ENCODE data around the gene WDR31. TPM values are rescaled to one million over a fixed set of nuclear protein-coding genes. Genes with fewer than 3 reads are reported as not detected.
A peak's percentile ranks its signal among the peaks of the same experiment; 100 is the strongest.

WDR31 gene
- total RNA-seq, 4 donors from 2014 or later = 1.3 to 2.3 (median 1.8) TPM

DNA sequence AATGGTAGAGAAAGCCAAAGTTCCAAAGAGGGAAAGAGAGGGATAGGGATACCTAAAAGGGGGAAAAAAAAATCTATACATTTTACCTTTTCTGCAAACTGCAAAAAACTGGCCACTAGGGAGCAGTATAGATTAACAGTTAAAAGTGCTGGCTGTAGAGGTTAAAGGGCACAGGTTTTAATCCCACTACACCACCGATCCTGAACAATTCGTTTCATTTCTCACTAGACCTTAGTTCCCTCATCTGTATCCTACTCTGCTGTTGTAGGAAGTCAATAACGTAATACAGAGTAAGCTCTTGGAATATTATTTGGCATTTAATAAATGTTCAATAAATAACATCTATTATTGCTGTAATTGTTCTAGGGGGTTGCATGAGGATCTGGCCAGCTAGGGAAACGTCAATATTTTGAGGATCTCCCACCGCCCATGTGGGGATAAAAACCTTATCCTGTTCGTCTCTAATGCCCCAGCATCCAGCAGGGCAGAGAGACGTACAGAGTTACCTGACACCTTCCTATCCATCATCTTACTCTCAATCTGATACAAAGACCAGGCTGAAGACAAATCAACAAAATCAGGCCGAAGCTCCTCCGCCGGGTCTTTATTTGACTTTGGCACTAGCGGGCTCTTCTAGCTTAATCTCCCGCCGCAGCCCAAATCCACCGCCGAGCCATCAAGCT is 65.5 kb downstream of the WDR31 start:
- H3K4me3 ChIP-seq (ENCODE audit: low read depth, poor library complexity, severe bottlenecking) = peak overlapping the region; percentile 62
- intact Hi-C loops (cut with DNase I; ENCODE audit: low total_unique reads) = no loop called here
- WGBS, 2 donors = 0 to 1% methylated on average over 15 of the region's 15 CpGs
- no peak for TF ChIP-seq POLR2A (IDR thresholded peaks at IDR 0.05)
- no peak for TF ChIP-seq CTCF (IDR thresholded peaks at IDR 0.05)
- no peak for DNase-seq (ENCODE audit: low spot score in 2 of 2)

GRCh38 chr9:113269871-113270270 is 70.2 kb downstream of the WDR31 start:
- no peak for TF ChIP-seq CTCF (IDR thresholded peaks at IDR 0.05)
- TF ChIP-seq POLR2A (IDR thresholded peaks at IDR 0.05) = no peak
- H3K4me3 ChIP-seq (ENCODE audit: low read depth, poor library complexity, severe bottlenecking) = no peak overlapping the region
- 91 to 94% methylated on average over 2 of the region's 2 CpGs for WGBS, 2 donors
- intact Hi-C loops (cut with DNase I; ENCODE audit: low total_unique reads) = no loop called here
- no peak for DNase-seq (ENCODE audit: low spot score in 2 of 2)

DNA sequence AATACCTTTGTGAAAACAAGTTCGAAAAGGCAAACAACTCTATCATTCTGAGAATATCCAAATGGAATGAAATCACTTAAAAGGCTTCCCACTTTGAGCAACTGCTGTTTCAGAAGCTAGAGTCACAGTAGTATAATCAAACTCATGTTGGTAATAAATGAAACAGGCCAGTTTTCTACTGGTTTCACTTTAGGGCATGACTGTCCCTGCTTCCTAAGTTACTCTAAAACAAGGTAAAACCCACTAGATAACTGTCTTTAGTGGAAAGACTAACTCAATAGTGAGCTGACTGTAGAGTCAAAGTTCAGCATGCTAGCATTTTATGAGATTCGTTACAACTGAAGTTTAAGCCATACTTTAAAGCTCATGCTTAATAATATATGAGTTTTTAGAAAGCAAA is 70.7 kb downstream of the WDR31 start:
- 93 to 95% methylated on average over 2 of the region's 2 CpGs for WGBS, 2 donors
- DNase-seq (ENCODE audit: low spot score in 2 of 2) = no peak
- intact Hi-C loops (cut with DNase I; ENCODE audit: low total_unique reads) = no loop called here
- no peak for TF ChIP-seq CTCF (IDR thresholded peaks at IDR 0.05)
- TF ChIP-seq POLR2A (IDR thresholded peaks at IDR 0.05) = no peak
- H3K4me3 ChIP-seq (ENCODE audit: low read depth, poor library complexity, severe bottlenecking) = no peak overlapping the region

- no peak overlapping the region for H3K4me3 ChIP-seq (ENCODE audit: low read depth, poor library complexity, severe bottlenecking)
- intact Hi-C loops (cut with DNase I; ENCODE audit: low total_unique reads) = no loop called here
- no peak for TF ChIP-seq POLR2A (IDR thresholded peaks at IDR 0.05)
- TF ChIP-seq CTCF (IDR thresholded peaks at IDR 0.05) = no peak
- WGBS, 2 donors = 89 to 95% methylated on average over 4 of the region's 4 CpGs
- DNase-seq (ENCODE audit: low spot score in 2 of 2) = no peak
These were observed 72.0 kb downstream of the WDR31 start for GRCh38 chr9:113267911-113268566.

DNA sequence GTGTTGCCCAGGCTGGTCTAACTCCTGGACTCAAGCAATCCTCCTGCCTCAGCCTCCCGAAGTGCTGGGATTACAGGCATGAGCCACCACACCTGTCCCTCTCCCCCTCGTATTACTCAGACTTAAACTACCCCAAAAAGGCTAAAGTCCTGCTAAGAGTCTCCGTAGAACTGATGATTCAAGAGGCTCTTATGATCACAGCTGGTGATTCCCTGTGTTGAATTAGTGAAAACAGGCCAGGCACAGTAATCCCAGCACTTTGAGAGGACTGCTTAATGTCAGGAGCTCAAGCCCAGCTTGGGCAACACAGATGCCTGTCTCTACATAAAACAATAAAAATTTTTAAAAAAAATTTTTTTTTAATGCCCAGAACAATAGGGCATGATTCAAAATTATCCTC is 73.9 kb downstream of the WDR31 start:
- no peak for DNase-seq (ENCODE audit: low spot score in 2 of 2)
- no peak overlapping the region for H3K4me3 ChIP-seq (ENCODE audit: low read depth, poor library complexity, severe bottlenecking)
- no peak for TF ChIP-seq POLR2A (IDR thresholded peaks at IDR 0.05)
- intact Hi-C loops (cut with DNase I; ENCODE audit: low total_unique reads) = no loop called here
- 82% methylated on average over 3 of the region's 3 CpGs for WGBS, 2 donors

Other genes starting within 250 kb of the WDR31 start
- 100 to 1,000 TPM in 2 of 4 donors, 10 to 100 TPM in 2; 82.4 to 128 (median 99.2) TPM for gene SLC31A2, start 189.3 kb downstream of the WDR31 start, total RNA-seq
- gene FKBP15, start 119.0 kb downstream of the WDR31 start, total RNA-seq = 10 to 100 TPM; 27.7 to 33.3 (median 30.3) TPM
- gene SLC31A1, start 118.7 kb downstream of the WDR31 start, total RNA-seq = 10 to 100 TPM; 22.9 to 45.0 (median 33.9) TPM
- gene CDC26, start 64.7 kb downstream of the WDR31 start, total RNA-seq = 10 to 100 TPM; 17.8 to 33.3 (median 20.1) TPM
- gene PRPF4, start 64.6 kb downstream of the WDR31 start, total RNA-seq = 10 to 100 TPM; 15.6 to 20.2 (median 16.8) TPM
- gene RNF183, start 36.9 kb downstream of the WDR31 start, total RNA-seq = 1 to 10 TPM in 2 of 4 donors, not detected in 2; 1.1 to 1.5 TPM
- gene BSPRY, start 9.3 kb upstream of the WDR31 start, total RNA-seq = 10 to 100 TPM; 36.9 to 56.9 (median 43.4) TPM
- gene HDHD3, start 36.7 kb upstream of the WDR31 start, total RNA-seq = 10 to 100 TPM; 44.7 to 50.3 (median 48.3) TPM
- gene ALAD, start 61.0 kb upstream of the WDR31 start, total RNA-seq = 10 to 100 TPM; 26.0 to 60.7 (median 39.9) TPM
- 10 to 100 TPM; 20.9 to 39.1 (median 27.1) TPM for gene POLE3, start 70.4 kb upstream of the WDR31 start, total RNA-seq
- under 1 TPM; 0.17 to 0.46 (median 0.37) TPM for gene C9orf43, start 70.5 kb upstream of the WDR31 start, total RNA-seq
- 10 to 100 TPM; 10.5 to 18.2 (median 12.8) TPM for gene RGS3, start 123.5 kb upstream of the WDR31 start, total RNA-seq

All from lower leg skin (tissue), 4 donors.